Measurements from ENCODE around the gene BCL2A1. TPM values are rescaled to one million over a fixed set of nuclear protein-coding genes. Genes with fewer than 3 reads are reported as not detected.
"Not testable (repeated sequence)": the region's sequence is repeated elsewhere in the genome, so short reads cannot be mapped to it uniquely, and the experiment has no call there.

BCL2A1 gene
- polyA plus RNA-seq, 4 donors: 2.0 to 6.7 (median 3.8) TPM

GRCh38 chr15:80012060-80012726 is 41.2 kb upstream of the BCL2A1 start:
- WGBS, 3 donors: 68 to 73% (median 70%) methylated on average over 6 of the region's 6 CpGs
- H3K27ac ChIP-seq (ENCODE audit: low read depth in 1 of 3, low read length in 2 of 3): no peak overlapping the region
- FAIRE-seq: no peak

GRCh38 chr15:80011596-80011995 is 40.6 kb upstream of the BCL2A1 start:
- H3K4me3 ChIP-seq (ENCODE audit: low read depth in 1 of 3, low read length in 3 of 3): no peak overlapping the region
- no peaks in the 10 kb centered on the region for H3K36me3 ChIP-seq (ENCODE audit: control insufficient read depth in 3 of 3, insufficient read depth in 2 of 3, low read depth in 1 of 3, low read length in 3 of 3)
- WGBS, 3 donors: 68 to 78% (median 76%) methylated on average over 3 of the region's 3 CpGs
- H3K9me3 ChIP-seq (ENCODE audit: control insufficient read depth in 2 of 2, insufficient read depth in 1 of 2, low read depth in 1 of 2, low read length in 1 of 2): no peaks in the 10 kb centered on the region
- FAIRE-seq (no peak), DNase-seq (no peak)
- no peak overlapping the region for H3K27ac ChIP-seq (ENCODE audit: low read depth in 1 of 3, low read length in 2 of 3)
- H3K4me1 ChIP-seq (ENCODE audit: control insufficient read depth in 3 of 3, insufficient read depth in 2 of 3, low read depth in 1 of 3, low read length in 2 of 3): no peaks in the 10 kb centered on the region
- H3K27me3 ChIP-seq (ENCODE audit: control insufficient read depth in 3 of 3, insufficient read depth in 3 of 3, low read length in 3 of 3): no peaks in the 10 kb centered on the region

More at GRCh38 chr15:80012060-80012726, 41.2 kb upstream of the BCL2A1 start:
- Histone ChIP-seq H3K4me1 (ENCODE audit: control insufficient read depth in 3 of 3, insufficient read depth in 2 of 3, low read depth in 1 of 3, low read length in 2 of 3) (no peaks in the 10 kb centered on the region), H3K9me3 (ENCODE audit: control insufficient read depth in 2 of 2, insufficient read depth in 1 of 2, low read depth in 1 of 2, low read length in 1 of 2) (no peaks in the 10 kb centered on the region), H3K4me3 (ENCODE audit: low read depth in 1 of 3, low read length in 3 of 3) (no peak overlapping the region), H3K36me3 (ENCODE audit: control insufficient read depth in 3 of 3, insufficient read depth in 2 of 3, low read depth in 1 of 3, low read length in 3 of 3) (no peaks in the 10 kb centered on the region), H3K27me3 (ENCODE audit: control insufficient read depth in 3 of 3, insufficient read depth in 3 of 3, low read length in 3 of 3) (no peaks in the 10 kb centered on the region)
- no peak for DNase-seq

GRCh38 chr15:80011041-80011523 is 40.1 kb upstream of the BCL2A1 start:
- not testable (repeated sequence) for H3K27me3 ChIP-seq (ENCODE audit: control insufficient read depth in 3 of 3, insufficient read depth in 3 of 3, low read length in 3 of 3); H3K4me3 ChIP-seq (ENCODE audit: low read depth in 1 of 3, low read length in 3 of 3); H3K9me3 ChIP-seq (ENCODE audit: control insufficient read depth in 2 of 2, insufficient read depth in 1 of 2, low read depth in 1 of 2, low read length in 1 of 2); DNase-seq; H3K27ac ChIP-seq (ENCODE audit: low read depth in 1 of 3, low read length in 2 of 3); FAIRE-seq; H3K4me1 ChIP-seq (ENCODE audit: control insufficient read depth in 3 of 3, insufficient read depth in 2 of 3, low read depth in 1 of 3, low read length in 2 of 3); H3K36me3 ChIP-seq (ENCODE audit: control insufficient read depth in 3 of 3, insufficient read depth in 2 of 3, low read depth in 1 of 3, low read length in 3 of 3)
- WGBS, 3 donors: 78 to 90% (median 87%) methylated on average over 9 of the region's 9 CpGs

- H3K4me1 ChIP-seq (ENCODE audit: control insufficient read depth in 3 of 3, insufficient read depth in 2 of 3, low read depth in 1 of 3, low read length in 2 of 3): no peaks in the 10 kb centered on the region
- H3K4me3 ChIP-seq (ENCODE audit: low read depth in 1 of 3, low read length in 3 of 3): no peak overlapping the region
- DNase-seq (no peak), FAIRE-seq (no peak)
- H3K9me3 ChIP-seq (ENCODE audit: control insufficient read depth in 2 of 2, insufficient read depth in 1 of 2, low read depth in 1 of 2, low read length in 1 of 2): no peaks in the 10 kb centered on the region
- no peaks in the 10 kb centered on the region for H3K36me3 ChIP-seq (ENCODE audit: control insufficient read depth in 3 of 3, insufficient read depth in 2 of 3, low read depth in 1 of 3, low read length in 3 of 3)
- no peaks in the 10 kb centered on the region for H3K27me3 ChIP-seq (ENCODE audit: control insufficient read depth in 3 of 3, insufficient read depth in 3 of 3, low read length in 3 of 3)
- 43 to 61% (median 47%) methylated on average over 6 of the region's 6 CpGs for WGBS, 3 donors
- no peak overlapping the region for H3K27ac ChIP-seq (ENCODE audit: low read depth in 1 of 3, low read length in 2 of 3)
These were observed 39.2 kb upstream of the BCL2A1 start for GRCh38 chr15:80010131-80010673.

GRCh38 chr15:80007532-80007931 is 36.5 kb upstream of the BCL2A1 start:
- H3K4me1 ChIP-seq (ENCODE audit: control insufficient read depth in 3 of 3, insufficient read depth in 2 of 3, low read depth in 1 of 3, low read length in 2 of 3): no peaks in the 10 kb centered on the region
- H3K27me3 ChIP-seq (ENCODE audit: control insufficient read depth in 3 of 3, insufficient read depth in 3 of 3, low read length in 3 of 3): no peaks in the 10 kb centered on the region
- DNase-seq (no peak), FAIRE-seq (no peak)
- no peak overlapping the region for H3K27ac ChIP-seq (ENCODE audit: low read depth in 1 of 3, low read length in 2 of 3)
- H3K36me3 ChIP-seq (ENCODE audit: control insufficient read depth in 3 of 3, insufficient read depth in 2 of 3, low read depth in 1 of 3, low read length in 3 of 3): no peaks in the 10 kb centered on the region
- H3K4me3 ChIP-seq (ENCODE audit: low read depth in 1 of 3, low read length in 3 of 3): no peak overlapping the region
- no peaks in the 10 kb centered on the region for H3K9me3 ChIP-seq (ENCODE audit: control insufficient read depth in 2 of 2, insufficient read depth in 1 of 2, low read depth in 1 of 2, low read length in 1 of 2)
- WGBS, 3 donors: 85 to 87% (median 87%) methylated on average over 5 of the region's 5 CpGs

GRCh38 chr15:80006946-80007345 is 36.0 kb upstream of the BCL2A1 start:
- WGBS, 3 donors: 80 to 85% (median 83%) methylated on average over 5 of the region's 5 CpGs
- H3K36me3 ChIP-seq (ENCODE audit: control insufficient read depth in 3 of 3, insufficient read depth in 2 of 3, low read depth in 1 of 3, low read length in 3 of 3): no peaks in the 10 kb centered on the region
- H3K9me3 ChIP-seq (ENCODE audit: control insufficient read depth in 2 of 2, insufficient read depth in 1 of 2, low read depth in 1 of 2, low read length in 1 of 2): no peaks in the 10 kb centered on the region
- H3K4me3 ChIP-seq (ENCODE audit: low read depth in 1 of 3, low read length in 3 of 3): no peak overlapping the region
- H3K27me3 ChIP-seq (ENCODE audit: control insufficient read depth in 3 of 3, insufficient read depth in 3 of 3, low read length in 3 of 3): no peaks in the 10 kb centered on the region
- H3K4me1 ChIP-seq (ENCODE audit: control insufficient read depth in 3 of 3, insufficient read depth in 2 of 3, low read depth in 1 of 3, low read length in 2 of 3): no peaks in the 10 kb centered on the region
- FAIRE-seq (no peak), DNase-seq (no peak)
- no peak overlapping the region for H3K27ac ChIP-seq (ENCODE audit: low read depth in 1 of 3, low read length in 2 of 3)

- FAIRE-seq: no peak
- WGBS, 3 donors: 93 to 96% (median 95%) methylated on average over 6 of the region's 6 CpGs
- Histone ChIP-seq H3K9me3 (ENCODE audit: control insufficient read depth in 2 of 2, insufficient read depth in 1 of 2, low read depth in 1 of 2, low read length in 1 of 2) (no peaks in the 10 kb centered on the region), H3K27me3 (ENCODE audit: control insufficient read depth in 3 of 3, insufficient read depth in 3 of 3, low read length in 3 of 3) (no peaks in the 10 kb centered on the region), H3K4me3 (ENCODE audit: low read depth in 1 of 3, low read length in 3 of 3) (no peak overlapping the region), H3K4me1 (ENCODE audit: control insufficient read depth in 3 of 3, insufficient read depth in 2 of 3, low read depth in 1 of 3, low read length in 2 of 3) (no peaks in the 10 kb centered on the region), H3K36me3 (ENCODE audit: control insufficient read depth in 3 of 3, insufficient read depth in 2 of 3, low read depth in 1 of 3, low read length in 3 of 3) (no peaks in the 10 kb centered on the region), H3K27ac (ENCODE audit: low read depth in 1 of 3, low read length in 2 of 3) (no peak overlapping the region)
- DNase-seq: no peak
These were observed 33.0 kb upstream of the BCL2A1 start for GRCh38 chr15:80003934-80004472.

GRCh38 chr15:80003171-80003570 is 32.2 kb upstream of the BCL2A1 start:
- no peaks in the 10 kb centered on the region for H3K9me3 ChIP-seq (ENCODE audit: control insufficient read depth in 2 of 2, insufficient read depth in 1 of 2, low read depth in 1 of 2, low read length in 1 of 2)
- no peaks in the 10 kb centered on the region for H3K27me3 ChIP-seq (ENCODE audit: control insufficient read depth in 3 of 3, insufficient read depth in 3 of 3, low read length in 3 of 3)
- no peaks in the 10 kb centered on the region for H3K36me3 ChIP-seq (ENCODE audit: control insufficient read depth in 3 of 3, insufficient read depth in 2 of 3, low read depth in 1 of 3, low read length in 3 of 3)
- H3K27ac ChIP-seq (ENCODE audit: low read depth in 1 of 3, low read length in 2 of 3): no peak overlapping the region
- H3K4me1 ChIP-seq (ENCODE audit: control insufficient read depth in 3 of 3, insufficient read depth in 2 of 3, low read depth in 1 of 3, low read length in 2 of 3): no peaks in the 10 kb centered on the region
- no peak overlapping the region for H3K4me3 ChIP-seq (ENCODE audit: low read depth in 1 of 3, low read length in 3 of 3)
- DNase-seq (no peak), FAIRE-seq (no peak)
- WGBS, 3 donors: 82 to 92% (median 85%) methylated on average over 12 of the region's 12 CpGs

All from small intestine (tissue), 7 donors.